NAMALWA (cell line): Measurements from ENCODE around the gene ZNF750.

Experiments used
- DNase-seq: peaks from one replicate; pipeline ENCODE4 v3.0.0-alpha.2; 2015; ENCODE audit warnings: low spot score

The ZNF750 gene

DNA sequence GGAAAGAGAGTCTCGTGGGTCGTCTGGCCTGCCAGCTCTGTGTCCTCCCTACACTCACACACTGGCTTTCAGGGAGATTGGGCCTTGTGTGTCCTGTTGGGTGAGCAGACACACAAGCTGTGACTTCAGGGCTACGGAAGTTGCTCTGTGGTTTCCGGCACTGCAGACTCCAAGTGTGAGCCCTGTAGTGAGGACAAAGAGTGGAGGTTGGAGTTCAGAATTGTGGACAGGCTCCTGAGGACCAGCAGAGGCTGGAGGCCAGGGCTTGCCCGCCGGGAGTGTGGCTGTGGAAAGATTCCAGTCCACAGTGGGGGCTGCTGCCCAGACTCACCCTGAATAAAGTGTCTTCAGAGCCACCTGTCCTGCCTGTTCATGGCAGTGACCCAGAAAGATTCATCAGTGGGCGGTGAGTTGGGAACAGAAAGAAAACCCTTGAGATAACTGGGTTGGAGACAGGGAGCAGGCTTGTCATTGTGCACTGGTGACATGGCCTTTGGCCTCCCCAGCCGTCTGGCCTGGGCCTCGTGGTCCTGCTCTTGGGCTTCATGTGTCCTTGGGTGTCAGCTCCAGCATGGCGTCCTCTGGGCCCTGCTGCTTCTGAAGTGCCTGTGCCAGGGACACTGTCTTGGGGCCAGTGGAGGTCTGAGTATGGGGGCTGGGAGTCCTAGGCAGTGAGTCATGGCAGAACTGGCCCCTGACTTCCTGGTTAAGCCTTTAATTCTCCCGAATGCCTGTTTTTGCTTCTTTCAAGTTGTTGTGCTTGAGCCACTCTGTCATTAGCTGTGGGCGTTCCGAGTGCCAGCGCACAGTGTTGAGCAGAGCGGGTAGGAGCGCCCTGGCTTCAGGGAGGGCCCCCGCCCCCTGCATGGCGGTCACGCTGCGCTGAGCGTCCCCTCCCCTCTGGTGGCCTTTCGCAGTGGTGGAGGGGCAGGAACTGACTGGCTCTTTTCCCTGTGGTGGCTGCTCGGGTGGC, 19.9 kb upstream of the ZNF750 start:
- peak; percentile 25 for DNase-seq

DNA sequence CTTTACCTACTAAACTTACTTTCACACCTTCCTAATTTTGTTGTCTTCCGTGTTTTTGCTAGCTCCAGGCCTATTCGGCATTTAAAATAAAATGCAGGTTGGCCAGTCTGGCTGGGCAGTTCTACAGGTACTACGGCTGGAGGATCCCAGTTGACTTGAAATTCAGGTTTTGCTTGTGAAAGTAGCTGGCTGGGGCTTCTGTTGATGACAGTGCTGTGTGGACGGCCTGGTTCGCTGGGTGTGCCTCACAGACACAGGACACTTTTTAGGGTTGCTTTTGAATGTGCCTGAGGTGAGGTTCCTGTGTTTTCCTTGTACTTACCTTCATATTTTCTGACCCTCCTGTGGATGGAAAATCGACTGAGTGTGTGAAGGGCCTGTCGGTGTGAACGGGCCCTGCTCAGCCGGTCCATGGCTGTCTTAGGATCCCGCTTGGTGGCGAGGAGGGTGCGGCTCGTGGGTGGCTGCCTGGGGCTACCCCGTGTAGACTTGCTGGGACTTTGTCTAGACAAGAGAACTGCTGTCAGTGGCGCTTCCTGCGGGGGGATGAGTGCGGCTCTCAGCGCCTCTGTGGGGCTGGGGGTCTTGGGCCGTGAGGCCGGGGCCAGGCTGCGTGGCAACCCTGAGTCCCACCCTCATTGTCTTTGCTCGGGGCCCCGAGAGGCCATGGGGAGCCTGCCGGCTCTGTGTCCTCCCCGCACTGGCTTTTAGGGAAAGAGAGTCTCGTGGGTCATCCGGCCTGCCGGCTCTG, 18.7 kb upstream of the ZNF750 start:
- no peak for DNase-seq

DNA sequence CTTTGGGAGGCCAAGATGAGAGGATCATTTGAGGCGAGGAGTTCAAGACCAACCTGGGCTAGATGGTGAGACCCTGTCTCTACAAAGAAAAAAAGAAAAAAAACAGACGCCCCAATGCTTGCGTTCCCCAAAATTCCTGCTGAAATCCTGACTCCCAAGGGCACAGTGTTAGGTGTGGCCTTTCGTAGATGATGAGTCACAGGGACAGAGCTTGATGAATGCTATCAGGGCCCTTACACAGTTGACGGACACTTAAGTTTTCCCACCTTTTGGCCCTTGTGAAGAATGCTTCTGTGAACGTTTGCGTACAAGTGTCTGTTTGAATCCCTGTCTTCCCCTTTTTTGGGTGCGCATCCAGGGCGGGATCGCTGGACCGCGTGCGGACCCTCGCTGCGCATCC, 16.5 kb upstream of the ZNF750 start:
- no peak for DNase-seq

DNA sequence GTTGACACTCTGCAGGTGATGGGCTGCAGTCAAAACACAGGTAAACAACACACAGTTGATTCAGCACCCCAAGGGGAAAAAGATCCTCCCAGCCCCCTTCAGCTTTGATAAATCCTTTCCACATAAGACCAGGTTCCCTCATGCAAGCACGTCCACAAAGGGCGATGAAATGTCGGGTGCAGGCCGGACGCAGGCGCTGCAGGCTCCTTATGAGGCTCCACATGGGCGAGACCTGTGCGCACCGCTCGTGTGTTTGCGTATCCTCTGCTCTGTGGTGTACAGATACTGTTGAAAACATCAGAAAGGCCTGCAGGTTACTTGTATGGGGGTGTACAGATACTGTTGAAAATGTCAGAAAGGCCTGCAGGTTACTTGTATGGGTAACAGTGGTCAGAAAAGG, 14.4 kb upstream of the ZNF750 start:
- no peak for DNase-seq

DNA sequence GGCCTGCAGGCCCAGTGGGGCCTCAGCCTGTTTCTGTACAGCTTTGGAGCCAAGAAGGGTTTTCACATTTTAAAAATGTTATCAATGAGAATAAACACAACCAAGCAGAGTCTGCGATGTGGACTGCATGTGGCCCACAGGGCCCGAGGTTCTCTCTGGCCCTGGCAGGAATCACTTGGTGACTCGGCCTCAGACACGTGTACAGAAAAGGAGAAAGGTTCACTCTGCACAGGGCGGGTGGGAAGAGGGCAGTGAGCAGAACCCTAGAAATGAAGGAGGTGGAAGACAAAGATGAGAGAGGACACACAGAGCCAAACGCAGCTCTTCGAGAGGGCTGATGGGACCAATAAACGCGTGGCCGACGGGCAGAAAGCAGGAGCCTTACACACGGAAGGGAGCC, 11.6 kb upstream of the ZNF750 start:
- no peak for DNase-seq

DNA sequence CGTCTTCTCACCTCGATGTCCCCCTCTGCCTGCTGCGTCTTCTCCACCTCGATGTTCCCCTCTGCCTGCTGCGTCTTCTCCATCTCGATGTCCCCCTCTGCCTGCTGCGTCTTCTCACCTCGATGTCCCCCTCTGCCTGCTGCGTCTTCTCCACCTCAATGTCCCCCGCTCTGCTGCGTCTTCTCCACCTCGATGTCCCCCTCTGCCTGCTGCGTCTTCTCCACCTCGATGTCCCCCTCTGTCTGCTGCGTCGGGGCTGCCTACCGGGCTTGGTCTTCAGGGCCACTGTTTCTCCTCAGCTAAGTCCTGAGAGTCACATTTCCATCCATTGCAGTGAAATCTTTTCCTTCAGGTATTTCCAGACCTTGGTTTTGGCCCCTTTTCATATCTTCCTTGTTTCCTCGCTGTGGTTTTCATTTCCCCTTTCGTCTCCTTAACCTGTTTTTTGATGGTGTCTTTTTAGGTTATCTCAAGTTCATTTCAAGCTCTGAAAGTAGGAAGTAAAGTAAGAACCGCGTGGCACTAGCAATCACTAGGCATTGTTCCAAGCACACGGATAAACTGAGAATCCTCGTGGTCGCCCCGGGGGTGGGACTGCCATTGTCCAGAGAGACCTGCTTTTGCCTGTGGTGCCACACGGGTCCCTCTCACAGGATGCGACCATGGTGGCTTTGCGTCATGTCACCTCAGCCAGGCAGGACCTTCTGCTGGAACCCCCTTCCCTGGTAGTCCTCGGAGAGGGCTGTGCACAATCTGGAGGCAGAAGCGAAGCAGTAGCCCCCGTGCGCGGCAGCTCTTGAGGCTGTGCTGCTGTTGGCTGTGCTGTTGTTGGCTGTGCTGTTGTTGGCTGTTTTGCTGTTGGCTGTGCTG, 9.5 kb upstream of the ZNF750 start:
- no peak for DNase-seq

DNA sequence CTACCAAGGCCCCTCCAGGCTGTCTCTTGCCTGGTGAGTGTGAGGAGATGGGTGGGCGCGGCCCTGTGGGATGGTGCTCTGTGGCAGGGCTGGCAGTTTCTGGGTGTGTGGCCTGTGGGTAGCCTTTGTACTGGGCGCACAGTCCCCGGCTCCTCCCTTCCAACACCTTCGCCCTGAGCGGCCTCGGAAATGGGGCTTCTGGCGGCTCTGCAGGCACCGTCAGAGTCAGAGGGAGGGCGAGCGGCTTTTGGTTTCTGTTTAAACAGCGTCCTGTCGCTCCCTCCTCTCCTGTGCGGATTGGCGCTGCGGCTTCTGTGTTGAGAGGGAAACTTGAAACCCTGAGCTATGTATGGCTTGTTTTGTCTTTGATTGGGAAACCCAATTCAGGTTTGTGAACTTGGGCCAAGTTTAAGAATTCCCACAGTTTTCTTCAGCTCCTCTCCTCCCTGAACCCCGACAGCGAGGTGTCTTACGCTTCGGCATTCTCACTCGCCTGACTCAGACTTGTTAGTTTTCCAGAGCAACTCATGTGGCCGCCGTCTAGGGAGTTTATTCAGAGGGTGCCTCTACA, 8.3 kb upstream of the ZNF750 start:
- no peak for DNase-seq

DNA sequence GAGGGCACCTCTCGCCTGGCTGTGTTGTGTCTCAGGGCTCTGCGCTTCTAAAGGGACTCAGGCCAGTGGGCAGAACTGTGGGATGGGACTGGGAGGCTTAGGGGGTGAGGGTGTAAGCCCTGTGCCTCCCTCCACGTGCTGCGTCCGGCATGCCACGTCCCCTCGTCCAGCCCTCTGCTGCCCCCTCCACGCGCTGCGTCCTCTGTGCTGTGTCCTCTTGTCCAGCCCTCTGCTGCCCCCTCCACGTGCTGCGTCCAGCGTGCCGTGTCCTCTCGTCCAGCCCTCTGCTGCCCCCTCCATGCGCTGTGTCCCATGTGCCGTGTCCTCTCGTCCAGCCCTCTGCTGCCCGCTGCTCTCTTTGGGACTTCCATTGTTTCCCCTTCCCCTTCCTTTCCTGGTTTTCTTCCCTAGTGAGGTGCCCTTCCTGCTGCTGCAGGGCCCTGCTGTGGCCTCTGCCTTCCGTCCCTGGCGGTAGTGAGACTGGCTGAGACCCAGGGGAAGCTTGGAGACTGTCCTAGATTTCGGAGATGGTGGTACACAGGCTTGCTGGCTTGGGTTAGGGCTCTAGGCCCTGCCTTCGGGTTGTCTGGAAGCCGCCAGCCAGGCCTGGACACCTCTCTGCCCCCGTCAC, 6.4 kb upstream of the ZNF750 start:
- no peak for DNase-seq

DNA sequence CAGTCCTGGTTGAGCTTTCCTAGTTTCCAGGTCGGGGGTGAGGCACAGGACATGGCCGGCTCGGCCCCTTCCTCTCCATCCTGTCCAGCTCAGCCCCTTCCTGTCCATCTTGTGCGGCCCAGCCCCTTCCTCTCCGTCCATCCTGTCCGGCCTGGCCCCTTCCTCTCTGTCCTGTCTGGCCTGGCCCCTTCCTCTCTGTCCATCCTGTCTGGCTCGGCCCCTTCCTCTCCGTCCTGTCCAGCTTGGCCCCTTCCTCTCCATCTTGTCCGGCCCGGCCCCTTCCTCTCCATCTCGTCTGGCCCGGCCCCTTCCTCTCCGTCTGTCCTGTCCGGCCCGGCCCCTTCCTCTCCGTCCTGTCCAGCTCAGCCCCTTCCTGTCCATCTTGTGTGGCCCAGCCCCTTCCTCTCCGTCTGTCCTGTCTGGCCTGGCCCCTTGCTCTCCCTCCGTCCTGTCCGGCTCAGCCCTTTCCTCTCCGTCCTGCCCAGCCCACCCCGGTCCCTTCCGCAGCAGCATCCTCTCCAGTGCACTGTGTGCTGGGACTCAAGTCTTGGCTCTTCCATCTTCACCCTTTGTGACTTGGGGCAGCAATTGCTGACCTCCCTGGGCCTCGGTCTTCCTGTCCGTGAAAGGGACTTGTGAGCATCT, 5.5 kb upstream of the ZNF750 start:
- no peak for DNase-seq

DNA sequence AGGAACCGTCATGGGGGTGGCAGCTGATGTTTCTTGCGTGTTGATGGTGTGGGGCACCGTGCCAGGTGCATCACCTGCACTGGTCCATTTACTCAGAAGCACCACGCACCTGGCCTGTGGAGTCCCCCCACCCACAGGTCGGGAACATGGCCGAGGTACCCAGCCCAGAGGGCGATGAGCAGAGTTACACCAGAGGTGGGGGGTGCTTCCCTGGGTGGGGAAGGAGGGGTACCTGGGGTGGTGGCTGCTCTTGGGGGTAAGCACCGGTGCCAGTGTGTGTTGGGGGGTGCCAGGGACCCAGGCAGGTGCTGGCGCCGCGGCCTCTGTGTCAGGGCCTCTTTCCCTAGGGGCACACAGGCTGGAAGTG, 5.0 kb upstream of the ZNF750 start:
- no peak for DNase-seq

DNA sequence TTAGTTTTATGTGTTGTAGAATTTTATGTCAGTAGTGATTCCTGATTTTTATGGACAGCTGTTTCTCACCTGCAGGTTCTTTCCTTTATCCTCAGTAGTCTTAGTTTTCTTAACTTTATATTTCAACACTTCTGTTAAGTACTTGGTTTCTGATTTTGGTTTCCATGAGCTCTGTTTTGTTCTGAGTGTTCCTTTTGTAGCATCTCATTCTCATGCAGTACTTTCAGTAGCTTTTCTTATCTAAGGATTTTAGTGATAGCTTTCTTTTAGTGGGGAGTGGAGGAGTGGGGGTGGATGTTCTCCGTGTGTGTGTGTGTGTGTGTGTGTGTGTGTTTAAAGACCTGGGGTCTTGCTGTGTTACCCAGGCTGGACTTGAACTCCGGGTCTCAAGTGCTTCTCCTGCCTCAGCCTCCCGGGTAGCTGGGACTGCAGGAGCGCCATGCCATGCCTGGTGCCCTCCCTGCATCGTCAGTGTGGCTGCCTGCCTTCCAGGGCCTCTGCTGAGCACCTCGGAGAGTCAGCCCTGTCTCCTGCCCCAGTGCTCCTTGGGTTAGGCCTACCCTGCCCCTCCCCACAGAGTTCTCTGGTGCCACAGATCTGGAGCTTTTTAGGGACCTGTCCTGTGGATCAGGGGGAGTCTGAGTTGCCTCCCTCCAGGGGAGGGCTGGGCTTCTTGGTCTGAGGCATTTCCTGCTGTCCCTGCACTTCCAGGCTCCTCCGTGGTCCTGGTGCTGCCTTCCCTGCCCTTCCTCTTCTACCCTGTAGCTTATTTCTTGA, 4.3 kb upstream of the ZNF750 start:
- no peak for DNase-seq

DNA sequence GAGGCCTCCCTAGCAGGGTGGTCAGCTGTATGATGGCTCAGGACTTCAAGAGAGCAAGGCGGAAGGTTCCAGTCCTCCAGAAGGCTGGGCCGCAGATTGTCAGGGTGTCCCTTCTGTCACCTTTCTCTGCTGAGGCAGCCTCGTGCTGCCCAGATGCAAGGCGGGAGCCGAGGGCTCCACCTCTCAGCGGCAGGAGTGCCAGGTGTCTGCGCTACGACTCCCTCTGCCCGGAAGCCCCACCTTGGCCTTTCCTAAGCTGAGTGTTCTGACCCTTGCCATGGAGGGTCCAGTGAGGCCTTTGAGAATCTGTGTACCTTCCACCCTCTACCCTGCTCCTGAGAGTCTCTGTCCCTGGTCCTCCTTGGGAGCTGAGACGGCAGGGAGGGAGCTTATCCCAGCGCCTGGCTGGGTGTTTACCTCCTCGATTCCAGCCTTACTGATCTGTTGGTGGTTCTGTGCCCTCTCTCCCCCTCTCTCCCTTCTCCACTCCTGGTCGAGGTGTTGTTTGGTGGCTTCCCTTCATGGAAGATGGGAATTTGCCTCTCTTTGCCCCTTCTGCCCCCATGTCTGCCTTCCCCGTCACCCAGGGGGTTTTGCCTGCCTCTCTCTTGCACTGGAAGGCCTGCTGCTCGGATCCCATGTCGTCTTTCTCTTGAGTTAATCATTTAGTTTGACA, 2.2 kb upstream of the ZNF750 start:
- no peak for DNase-seq

DNA sequence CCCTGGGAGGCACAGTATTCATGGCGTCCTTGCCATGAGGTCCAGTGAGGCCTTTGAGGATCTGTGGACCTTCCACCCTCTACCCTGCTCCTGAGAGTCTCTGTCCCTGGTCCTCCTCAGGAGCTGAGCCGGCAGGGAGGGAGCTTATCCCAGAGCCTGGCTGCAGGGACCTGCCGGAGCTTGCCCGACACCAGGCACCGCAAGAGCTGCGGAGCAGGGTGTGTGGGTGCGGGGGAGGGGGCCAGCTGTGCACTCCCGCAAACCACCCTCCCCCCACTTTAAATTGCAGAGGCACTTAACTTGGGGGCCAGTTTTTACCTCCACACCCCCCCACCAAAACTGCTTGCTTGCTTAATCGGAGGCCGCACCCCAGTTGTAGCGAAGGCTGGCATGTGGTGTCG, 609 bp upstream of the ZNF750 start:
- no peak for DNase-seq

DNA sequence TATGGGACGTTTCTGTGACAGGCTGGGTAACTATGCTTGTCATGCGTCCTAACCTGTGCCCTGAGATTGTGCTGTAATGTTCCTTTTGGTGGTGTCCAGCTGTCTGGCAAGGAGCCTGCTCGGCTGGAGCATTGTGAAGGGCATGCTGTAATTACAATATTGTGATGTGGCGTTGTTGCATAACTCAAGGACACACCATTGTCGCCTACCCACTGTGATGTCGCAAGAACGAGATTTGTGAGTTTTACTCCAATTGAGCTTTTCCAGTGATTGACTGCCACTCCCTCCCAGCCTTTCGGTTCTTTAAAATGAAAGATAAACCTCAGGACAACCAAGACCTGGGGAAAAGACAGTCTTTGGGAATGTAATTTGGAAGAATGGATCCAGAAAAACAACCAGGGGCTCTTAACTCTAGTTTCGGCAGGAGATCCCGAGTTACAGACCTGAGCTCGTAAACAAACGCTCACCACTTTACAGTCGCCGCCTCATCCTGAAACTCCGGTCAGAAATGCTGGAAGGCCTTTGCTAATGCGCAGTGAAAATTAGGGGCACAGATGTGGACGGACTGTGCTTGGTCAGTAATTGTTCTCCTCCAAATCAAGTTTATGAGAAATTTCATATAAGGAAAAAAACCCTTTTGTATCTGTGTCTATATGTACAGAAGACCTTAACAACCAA, 1.3 kb downstream of the ZNF750 start:
- no peak for DNase-seq

DNA sequence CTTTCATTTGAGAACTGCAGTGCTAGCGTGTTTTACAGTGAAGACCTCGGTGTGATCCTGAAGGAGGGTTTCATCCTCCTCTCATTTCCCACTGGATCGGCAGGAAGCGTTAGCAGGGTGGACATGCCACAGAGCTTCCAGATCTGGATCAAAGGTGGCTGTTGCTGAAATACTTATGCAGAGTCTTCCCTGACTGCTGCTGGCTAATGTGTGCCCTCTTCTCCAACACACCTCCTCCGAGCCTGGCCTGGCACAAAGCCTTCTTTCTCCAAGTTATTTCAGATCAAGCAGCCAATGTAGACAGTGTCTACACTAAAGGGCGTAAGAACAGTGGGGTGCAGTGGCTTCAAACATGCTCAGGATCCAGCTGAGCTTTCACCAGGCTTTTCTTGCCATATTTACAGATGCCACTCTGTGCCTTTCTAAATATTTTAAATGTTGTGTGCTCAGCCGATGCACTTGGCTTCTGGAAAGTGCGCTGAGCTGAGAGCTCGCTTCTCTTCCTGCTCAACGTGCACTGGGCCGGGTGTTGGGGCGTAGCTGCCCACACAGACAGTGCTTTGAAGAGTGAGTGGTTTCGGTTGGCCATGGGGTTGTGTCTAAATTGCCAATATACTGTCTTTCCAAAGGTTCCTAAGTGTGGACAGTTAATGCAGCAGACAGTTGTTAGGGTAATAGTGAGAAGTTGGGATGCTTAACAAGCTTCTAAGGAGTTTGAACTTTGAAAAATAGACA, 2.1 kb downstream of the ZNF750 start:
- DNase-seq: no peak

DNA sequence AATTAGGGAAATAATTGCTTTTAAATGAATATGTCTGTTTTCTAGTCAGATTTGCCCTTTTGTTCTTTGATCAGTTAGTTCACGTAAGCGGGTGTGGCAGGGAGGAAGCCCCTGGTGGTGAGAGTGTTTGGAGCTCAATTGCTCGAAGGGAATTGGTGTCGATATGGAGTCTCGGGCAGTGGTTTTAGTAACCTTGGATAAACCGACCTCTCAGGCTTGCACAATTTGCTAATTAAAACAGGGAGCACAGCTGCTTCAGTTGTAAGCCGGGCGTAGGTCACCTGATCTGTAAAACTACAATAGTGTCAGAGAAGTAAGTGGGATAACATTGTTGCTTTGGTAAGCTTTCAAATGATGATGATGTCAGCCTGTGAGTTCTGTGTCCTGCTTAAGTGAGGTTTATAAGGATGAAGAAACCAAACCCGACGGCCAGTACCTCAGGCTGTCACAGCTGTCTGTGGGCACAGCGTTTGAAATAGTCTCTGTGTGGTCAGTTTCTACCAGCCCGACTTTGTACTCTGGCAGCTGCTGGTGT, 2.9 kb downstream of the ZNF750 start:
- no peak for DNase-seq

DNA sequence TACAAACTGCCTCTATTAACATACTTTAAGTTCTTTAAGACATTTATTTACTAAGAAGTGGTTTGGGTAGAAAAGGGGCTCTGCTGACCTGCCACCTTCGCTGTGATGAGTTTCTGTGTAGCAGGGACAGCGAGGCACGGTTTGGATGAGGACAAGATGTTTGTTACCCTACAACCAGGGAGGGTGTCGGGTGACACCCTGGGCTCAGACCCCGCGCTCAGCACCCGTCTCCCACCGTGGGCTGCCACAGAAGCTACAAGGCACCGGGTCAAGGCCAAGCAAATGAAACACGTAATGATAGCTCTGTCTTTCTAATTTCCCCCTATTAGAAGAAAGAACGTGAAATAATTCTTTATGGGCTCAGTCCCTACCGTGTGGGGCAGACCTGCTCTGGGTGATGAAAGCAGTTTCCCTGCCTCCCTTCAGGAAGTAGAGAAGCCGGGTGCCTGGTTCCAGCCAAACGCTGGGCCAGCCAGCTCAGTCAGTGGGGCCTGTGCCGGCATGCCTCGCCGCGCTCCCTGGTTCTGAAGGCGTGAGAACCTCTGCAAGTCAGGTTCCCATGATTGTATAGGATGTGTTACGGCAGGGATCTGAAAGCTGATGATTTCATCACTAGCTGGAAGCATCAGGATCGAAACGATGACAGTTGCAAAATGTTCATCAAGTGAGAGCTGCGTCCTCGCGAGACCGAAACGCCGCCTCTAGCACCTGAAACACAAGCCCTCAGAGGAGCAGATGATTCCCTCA, 3.9 kb downstream of the ZNF750 start:
- no peak for DNase-seq
